GM21526 (cell line): ENCODE measurements around the gene ABHD5.

Experiments used
- ATAC-seq: cut with Tn5 transposase; IDR thresholded peaks from one replicate; pipeline ENCODE4 v1.9.1; 2021; ENCODE audit warnings: moderate library complexity; ENCODE audit not compliant: unreplicated experiment, low FRiP score

ABHD5 gene

GRCh38 chr3:43709022-43709421 lies 18.3 kb downstream of the ABHD5 start:
- ATAC-seq, result no peak

- ATAC-seq, result no peak
Observed at GRCh38 chr3:43710607-43711006, 19.9 kb downstream of the ABHD5 start.

GRCh38 chr3:43718296-43718695 lies 27.6 kb downstream of the ABHD5 start:
- ATAC-seq, result no peak

GRCh38 chr3:43723121-43723734 lies 32.5 kb downstream of the ABHD5 start:
- no peak for ATAC-seq

- no peak for ATAC-seq
Observed at GRCh38 chr3:43726521-43726920, 35.8 kb downstream of the ABHD5 start.

GRCh38 chr3:43727930-43728329 lies 37.2 kb downstream of the ABHD5 start:
- no peak for ATAC-seq

GRCh38 chr3:43728476-43728875 lies 37.7 kb downstream of the ABHD5 start:
- no peak for ATAC-seq

GRCh38 chr3:43728947-43729346 lies 38.2 kb downstream of the ABHD5 start:
- no peak for ATAC-seq

- ATAC-seq, result no peak
Observed at GRCh38 chr3:43729707-43730414, 39.1 kb downstream of the ABHD5 start.

- ATAC-seq, result no peak
Observed at GRCh38 chr3:43732747-43733425, 42.1 kb downstream of the ABHD5 start.

- no peak for ATAC-seq
Observed at GRCh38 chr3:43733459-43734384, 43.0 kb downstream of the ABHD5 start.

GRCh38 chr3:43734685-43735084 lies 43.9 kb downstream of the ABHD5 start:
- ATAC-seq, result no peak

- ATAC-seq, result no peak
Observed at GRCh38 chr3:43735618-43736017, 44.9 kb downstream of the ABHD5 start.

GRCh38 chr3:43736558-43737440 lies 46.1 kb downstream of the ABHD5 start:
- ATAC-seq, result no peak

- no peak for ATAC-seq
Observed at GRCh38 chr3:43738305-43738704, 47.6 kb downstream of the ABHD5 start.

GRCh38 chr3:43742920-43743319 lies 52.2 kb downstream of the ABHD5 start:
- no peak for ATAC-seq

- no peak for ATAC-seq
Observed at GRCh38 chr3:43747641-43748040, 56.9 kb downstream of the ABHD5 start.

GRCh38 chr3:43748179-43748578 lies 57.4 kb downstream of the ABHD5 start:
- no peak for ATAC-seq

- ATAC-seq, result no peak
Observed at GRCh38 chr3:43748645-43749044, 57.9 kb downstream of the ABHD5 start.

- ATAC-seq, result no peak
Observed at GRCh38 chr3:43752905-43753304, 62.2 kb downstream of the ABHD5 start.
